HepG2 (cell line): Measurements from ENCODE around the gene ATP1A1. TPM values are rescaled to one million over a fixed set of nuclear protein-coding genes. Genes with fewer than 3 reads are reported as not detected.

ENCODE experiments used
- AKAP8 ChIP-seq: sonication (generic); formaldehyde crosslinking; IDR thresholded peaks from 2 replicates; pipeline ENCODE4 v1.5.1; 2020; ENCODE audit warnings: mild to moderate bottlenecking, missing genetic modification reagents
- CEBPG ChIP-seq: IDR thresholded peaks from 2 replicates; pipeline ENCODE4 v1.6.1; 2016
- CREM ChIP-seq, 2 experiments: sonication (generic) in 1 of 2; formaldehyde crosslinking in 1 of 2; IDR thresholded peaks; 2 replicates each; pipeline versions ENCODE4 v1.4.0 to v1.6.1; 2016 to 2020; ENCODE audit warnings: antibody characterized with exemption in 1 of 2, mild to moderate bottlenecking in 1 of 2, missing genetic modification reagents in 1 of 2
- FIP1L1 ChIP-seq: fragments of 200-400 bp; formaldehyde crosslinking; IDR thresholded peaks from 2 replicates; pipeline ENCODE4 v1.6.1; 2018; ENCODE audit warnings: low read depth, mild to moderate bottlenecking, low read length, moderate library complexity, borderline replicate concordance; ENCODE audit not compliant: insufficient read depth
- GFI1 ChIP-seq: sonication (generic); formaldehyde crosslinking; IDR thresholded peaks from 2 replicates; pipeline ENCODE4 v1.5.0; 2020; ENCODE audit warnings: missing genetic modification reagents, mild to moderate bottlenecking, borderline replicate concordance
- JDP2 ChIP-seq: sonication (generic); formaldehyde crosslinking; IDR thresholded peaks from 2 replicates; pipeline ENCODE4 v1.8.1; 2022; ENCODE audit warnings: missing genetic modification reagents, borderline replicate concordance
- KLF6 ChIP-seq: IDR thresholded peaks from 2 replicates; pipeline ENCODE4 v1.8.0; 2016; ENCODE audit warnings: missing biosample characterization, missing genetic modification reagents
- MBNL3 ChIP-seq: fragments of 250-450 bp; sonication (Bioruptor Pico); conservative IDR thresholded peaks from 2 replicates; pipeline ENCODE4 v1.8.0; 2022; ENCODE audit warnings: mild to moderate bottlenecking, inconsistent platforms
- MTA3 ChIP-seq: sonication (generic); formaldehyde crosslinking; IDR thresholded peaks from 2 replicates; pipeline ENCODE4 v1.4.0; 2020; ENCODE audit warnings: missing genetic modification reagents
- PAWR ChIP-seq: sonication (generic); formaldehyde crosslinking; IDR thresholded peaks from 2 replicates; pipeline ENCODE4 v1.4.0; 2020; ENCODE audit warnings: missing genetic modification reagents, mild to moderate bottlenecking, borderline replicate concordance
- SMAD1 ChIP-seq: sonication (generic); formaldehyde crosslinking; IDR thresholded peaks from 2 replicates; pipeline ENCODE4 v1.4.0; 2020; ENCODE audit warnings: missing genetic modification reagents, low read depth, mild to moderate bottlenecking, borderline replicate concordance
- SRSF1 ChIP-seq: fragments of 200-400 bp; formaldehyde crosslinking; optimal IDR thresholded peaks from 2 replicates; pipeline ENCODE3; 2017; ENCODE audit warnings: mild to moderate bottlenecking, low read depth, low read length, moderate library complexity
- TEF ChIP-seq: sonication (generic); formaldehyde crosslinking; IDR thresholded peaks from 2 replicates; pipeline ENCODE4 v1.5.0; 2020; ENCODE audit warnings: missing genetic modification reagents
- TRIM24 ChIP-seq: sonication (generic); formaldehyde crosslinking; IDR thresholded peaks from 2 replicates; pipeline ENCODE4 v1.8.0; 2022; ENCODE audit warnings: mild to moderate bottlenecking, missing genetic modification reagents
- ZBTB10 ChIP-seq: sonication (generic); formaldehyde crosslinking; IDR thresholded peaks from 2 replicates; pipeline ENCODE4 v1.4.0; 2020; ENCODE audit warnings: missing genetic modification reagents, borderline replicate concordance
- ZBTB3 ChIP-seq: sonication (generic); formaldehyde crosslinking; IDR thresholded peaks from 2 replicates; pipeline ENCODE4 v1.4.0; 2020; ENCODE audit warnings: low read depth, mild to moderate bottlenecking, moderate library complexity, missing genetic modification reagents, borderline replicate concordance
- ZNF160 ChIP-seq: sonication (generic); formaldehyde crosslinking; IDR thresholded peaks from 2 replicates; pipeline ENCODE4 v1.8.0; 2022; ENCODE audit warnings: mild to moderate bottlenecking, inconsistent platforms, missing genetic modification reagents
- ZNF17 ChIP-seq: sonication (generic); formaldehyde crosslinking; IDR thresholded peaks from 2 replicates; pipeline ENCODE4 v1.5.0; 2020; ENCODE audit warnings: mild to moderate bottlenecking, missing genetic modification reagents
- ZNF230 ChIP-seq: sonication (generic); formaldehyde crosslinking; IDR thresholded peaks from 2 replicates; pipeline ENCODE4 v1.4.0; 2020; ENCODE audit warnings: mild to moderate bottlenecking, missing genetic modification reagents
- ZNF333 ChIP-seq: sonication (generic); formaldehyde crosslinking; IDR thresholded peaks from 2 replicates; pipeline ENCODE4 v1.4.0; 2020; ENCODE audit warnings: mild to moderate bottlenecking, missing genetic modification reagents, borderline replicate concordance
- ZNF431 ChIP-seq: sonication (generic); formaldehyde crosslinking; IDR thresholded peaks from 2 replicates; pipeline ENCODE4 v1.9.0; 2022; ENCODE audit warnings: missing genetic modification reagents, low read depth, mild to moderate bottlenecking, borderline replicate concordance
- ZNF879 ChIP-seq: sonication (generic); formaldehyde crosslinking; IDR thresholded peaks from 2 replicates; pipeline ENCODE4 v1.8.1; 2023; ENCODE audit warnings: missing genetic modification reagents
- ZSCAN20 ChIP-seq: sonication (generic); formaldehyde crosslinking; IDR thresholded peaks from 2 replicates; pipeline ENCODE4 v1.4.0; 2020; ENCODE audit warnings: missing genetic modification reagents, mild to moderate bottlenecking, borderline replicate concordance
- polyA plus RNA-seq, 8 experiments: library from polyadenylated mRNA; depleted of rRNA in 3 of 8; stranded (reverse) in 7 of 8; unstranded in 1 of 8; fragments of >200 nt; fragmentation: Illumina TruSeq in 4 of 8; extraction: Trizol in 4 of 8; gene quantifications; 2 replicates each; pipeline versions ENCODE4 v1.2.1 to v1.2.3, GENCODE V29; 2011 to 2016; ENCODE audit warnings: low read depth in 4 of 8, missing spikeins in 1 of 8, mixed read lengths in 1 of 8; ENCODE audit not compliant: insufficient read depth in 1 of 8
- total RNA-seq, 5 experiments: library from RNA; depleted of rRNA; stranded (reverse); fragments of >200 nt; fragmentation: Illumina TruSeq; extraction: Trizol; gene quantifications; 2 replicates each; pipeline ENCODE4 v1.2.3, GENCODE V29; 2016; ENCODE audit warnings: low read depth in 1 of 5
- TF ChIP-seq, protein P1 (sequence below): sonication (generic); formaldehyde crosslinking; IDR thresholded peaks from 2 replicates; pipeline ENCODE4 v1.9.0; 2021; ENCODE audit warnings: missing genetic modification reagents, mild to moderate bottlenecking, borderline replicate concordance
- TF ChIP-seq, protein P2 (sequence below): sonication (generic); formaldehyde crosslinking; IDR thresholded peaks from 2 replicates; pipeline ENCODE4 v1.4.0; 2020; ENCODE audit warnings: mild to moderate bottlenecking, missing genetic modification reagents

ATP1A1 gene
- total and polyA plus RNA-seq, 2 of the 13 experiments (the other 11 are each of a cell fraction or from before 2014, with no cell fraction given) = 280 to 705 TPM

DNA sequence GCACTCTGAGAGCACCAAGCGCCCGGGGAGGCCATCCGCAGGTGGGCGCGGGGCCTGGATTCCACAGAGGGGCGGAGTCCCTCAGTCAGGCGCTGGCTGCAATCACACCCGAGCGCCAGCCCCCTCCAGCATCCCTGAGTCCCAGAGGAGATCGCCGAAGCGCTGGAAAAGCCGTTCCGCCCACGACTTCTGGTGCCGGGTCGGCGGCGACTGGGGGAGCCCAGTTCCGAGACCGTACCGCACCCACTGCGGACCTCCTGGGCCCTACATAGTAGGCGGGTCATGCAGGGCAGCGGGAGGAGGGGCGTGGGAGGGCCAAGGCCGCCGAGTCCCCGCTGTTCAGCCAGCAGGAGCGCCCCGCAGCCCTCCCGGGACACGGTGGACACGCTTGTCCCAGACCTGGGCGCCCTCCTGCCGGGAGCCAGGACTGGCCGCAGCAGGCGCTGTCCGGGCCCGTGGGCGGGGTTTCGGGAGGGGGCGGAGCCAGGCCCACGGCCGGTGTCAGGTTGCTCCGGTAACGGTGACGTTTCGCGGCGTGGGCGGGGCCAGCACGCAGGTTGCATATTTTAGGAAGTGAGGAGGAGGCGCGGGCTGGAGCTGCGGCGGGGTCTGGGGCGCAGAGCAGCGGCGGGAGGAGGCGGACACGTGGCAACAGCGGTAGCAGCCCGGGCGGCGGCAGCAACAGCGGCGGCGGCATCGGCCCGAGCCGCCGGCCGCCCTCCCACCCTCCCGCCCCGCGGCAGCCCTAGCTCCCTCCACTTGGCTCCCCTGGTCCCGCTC, at the start of gene ATP1A1 (continued):
- 0 out of 2 replicates have a peak, but pooled peaks have one; percentile 23 for TF ChIP-seq ZBTB10 (CRISPR knock-in tag)
- peak; percentile 46; the same call in 1 of the 2 replicates for TF ChIP-seq CREM (IDR thresholded peaks at IDR 0.05)
- TF ChIP-seq CREM (CRISPR knock-in tag; IDR thresholded peaks at IDR 0.05) = no peak
- no peak for TF ChIP-seq FIP1L1
- no peak for TF ChIP-seq PAWR (CRISPR knock-in tag)
- peak; percentile 81 for TF ChIP-seq SRSF1
- no peak for TF ChIP-seq ZBTB3
- no peak for TF ChIP-seq ZNF879 (CRISPR knock-in tag)
- TF ChIP-seq, protein P1, sequence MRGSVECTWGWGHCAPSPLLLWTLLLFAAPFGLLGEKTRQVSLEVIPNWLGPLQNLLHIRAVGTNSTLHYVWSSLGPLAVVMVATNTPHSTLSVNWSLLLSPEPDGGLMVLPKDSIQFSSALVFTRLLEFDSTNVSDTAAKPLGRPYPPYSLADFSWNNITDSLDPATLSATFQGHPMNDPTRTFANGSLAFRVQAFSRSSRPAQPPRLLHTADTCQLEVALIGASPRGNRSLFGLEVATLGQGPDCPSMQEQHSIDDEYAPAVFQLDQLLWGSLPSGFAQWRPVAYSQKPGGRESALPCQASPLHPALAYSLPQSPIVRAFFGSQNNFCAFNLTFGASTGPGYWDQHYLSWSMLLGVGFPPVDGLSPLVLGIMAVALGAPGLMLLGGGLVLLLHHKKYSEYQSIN (CRISPR knock-in tag) = no peak
- TF ChIP-seq, protein P2, sequence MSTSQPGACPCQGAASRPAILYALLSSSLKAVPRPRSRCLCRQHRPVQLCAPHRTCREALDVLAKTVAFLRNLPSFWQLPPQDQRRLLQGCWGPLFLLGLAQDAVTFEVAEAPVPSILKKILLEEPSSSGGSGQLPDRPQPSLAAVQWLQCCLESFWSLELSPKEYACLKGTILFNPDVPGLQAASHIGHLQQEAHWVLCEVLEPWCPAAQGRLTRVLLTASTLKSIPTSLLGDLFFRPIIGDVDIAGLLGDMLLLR (CRISPR knock-in tag) = peak; percentile 93
- TF ChIP-seq ZNF17 (CRISPR knock-in tag) = no peak
- TF ChIP-seq ZNF431 = no peak
- TF ChIP-seq ZNF160 (CRISPR knock-in tag) = peak; percentile 38; the same call in 1 of the 2 replicates
- peak; percentile 49; the same call in 1 of the 2 replicates for TF ChIP-seq KLF6 (CRISPR knock-in tag)
- no peak for TF ChIP-seq TRIM24 (CRISPR knock-in tag)
- TF ChIP-seq ZNF230 = no peak
- TF ChIP-seq CEBPG = peak; percentile 25; the same call in 1 of the 2 replicates
- no peak for TF ChIP-seq MBNL3 (CRISPR knock-in tag)
- no peak; the same call in 1 of the 2 replicates for TF ChIP-seq ZSCAN20 (CRISPR knock-in tag)
- no peak for TF ChIP-seq SMAD1 (CRISPR knock-in tag)
- TF ChIP-seq TEF (CRISPR knock-in tag) = no peak
- TF ChIP-seq ZNF333 (CRISPR knock-in tag) = no peak
- no peak for TF ChIP-seq MTA3
- peak; percentile 71 for TF ChIP-seq GFI1
- TF ChIP-seq AKAP8 (CRISPR knock-in tag) = no peak
- TF ChIP-seq JDP2 = no peak
